Liver (tissue), 9 donors: ENCODE results near the gene GBGT1. TPM values are rescaled to one million over a fixed set of nuclear protein-coding genes. Genes with fewer than 3 reads are reported as not detected.

ENCODE experiments used
- DNase-seq: peaks from one replicate; pipeline ENCODE4 v3.0.0-alpha.2; 2017; ENCODE audit warnings: low spot score
- H3K27ac ChIP-seq, 2 donors: one replicate each; pipeline ENCODE4 v1.7.0; 2013; ENCODE audit warnings: inconsistent platforms in 2 of 2, low read length in 2 of 2, control low read depth in 1 of 2, low read depth in 1 of 2, mild to moderate bottlenecking in 1 of 2
- H3K27me3 ChIP-seq, 4 donors: one replicate each; pipeline versions ENCODE4 v1.6.1 to v1.7.0; 2013; ENCODE audit warnings: low read length in 3 of 4, inconsistent platforms in 1 of 4, mild to moderate bottlenecking in 1 of 4, moderate library complexity in 1 of 4; ENCODE audit not compliant: control insufficient read depth in 4 of 4, insufficient read depth in 4 of 4
- H3K36me3 ChIP-seq, 4 donors: one replicate each; pipeline versions ENCODE4 v1.6.1 to v1.7.0; 2013; ENCODE audit warnings: low read length in 3 of 4, mild to moderate bottlenecking in 3 of 4, low read depth in 1 of 4, moderate library complexity in 1 of 4; ENCODE audit not compliant: control insufficient read depth in 4 of 4, insufficient read depth in 3 of 4
- H3K4me1 ChIP-seq, 4 donors: one replicate each; pipeline versions ENCODE4 v1.6.1 to v1.7.0; 2013; ENCODE audit warnings: low read length in 3 of 4, mild to moderate bottlenecking in 3 of 4, moderate library complexity in 1 of 4; ENCODE audit not compliant: control insufficient read depth in 4 of 4, insufficient read depth in 4 of 4
- H3K4me3 ChIP-seq, 3 donors: one replicate each; pipeline versions ENCODE4 v1.6.1 to v1.7.0; 2013; ENCODE audit warnings: low read length in 3 of 3, control low read depth in 1 of 3, low read depth in 1 of 3, mild to moderate bottlenecking in 1 of 3
- H3K9ac ChIP-seq, 2 donors: one replicate each; pipeline ENCODE4 v1.7.0; 2013; ENCODE audit warnings: low read length in 2 of 2, mild to moderate bottlenecking in 2 of 2, moderate library complexity in 2 of 2, control low read depth in 1 of 2, low read depth in 1 of 2
- H3K9me3 ChIP-seq, 4 donors: one replicate each; pipeline versions ENCODE4 v1.6.1 to v1.7.0; 2013; ENCODE audit warnings: low read length in 3 of 4; ENCODE audit not compliant: control insufficient read depth in 4 of 4
- CTCF ChIP-seq: fragments of 150-350 bp; IDR thresholded peaks from 2 replicates; pipeline ENCODE4 v1.5.1; 2017; ENCODE audit warnings: improper control_type of control experiment, low read depth, low read length; ENCODE audit not compliant: missing input control
- EGR1 ChIP-seq, 2 donors: IDR thresholded peaks; 2 replicates each; pipeline ENCODE4 v1.6.1; 2016 to 2018; ENCODE audit warnings: antibody characterized with exemption in 2 of 2, low read depth in 2 of 2
- FOXA1 ChIP-seq: IDR thresholded peaks from 2 replicates; pipeline ENCODE4 v1.6.1; 2016; ENCODE audit warnings: antibody characterized with exemption
- FOXA2 ChIP-seq: IDR thresholded peaks from 2 replicates; pipeline ENCODE4 v1.6.1; 2016; ENCODE audit warnings: antibody characterized with exemption
- GABPA ChIP-seq, 2 donors: IDR thresholded peaks in 1 of 2; conservative IDR thresholded peaks in 1 of 2; 2 replicates each; pipeline ENCODE4 v1.6.1; 2016; ENCODE audit warnings: antibody characterized with exemption in 2 of 2, mild to moderate bottlenecking in 1 of 2, moderate library complexity in 1 of 2
- HNF4A ChIP-seq, 2 donors: conservative IDR thresholded peaks; 2 replicates each; pipeline ENCODE4 v1.6.1; 2016; ENCODE audit warnings: antibody characterized with exemption in 2 of 2, mild to moderate bottlenecking in 2 of 2
- HNF4G ChIP-seq: IDR thresholded peaks from 2 replicates; pipeline ENCODE4 v1.6.1; 2016; ENCODE audit warnings: antibody characterized with exemption
- JUND ChIP-seq, 2 donors: IDR thresholded peaks; 2 replicates each; pipeline ENCODE4 v1.6.1; 2016; ENCODE audit warnings: antibody characterized with exemption in 2 of 2
- MAX ChIP-seq: IDR thresholded peaks from 2 replicates; pipeline ENCODE4 v1.6.1; 2016; ENCODE audit warnings: antibody characterized with exemption
- NR2F2 ChIP-seq: IDR thresholded peaks from 2 replicates; pipeline ENCODE4 v1.6.1; 2016; ENCODE audit warnings: antibody characterized with exemption
- RAD21 ChIP-seq, 2 donors: IDR thresholded peaks; 2 replicates each; pipeline ENCODE4 v1.6.1; 2016; ENCODE audit warnings: antibody characterized with exemption in 2 of 2, mild to moderate bottlenecking in 2 of 2
- REST ChIP-seq: IDR thresholded peaks from 2 replicates; pipeline ENCODE4 v1.6.1; 2016; ENCODE audit warnings: antibody characterized with exemption, mild to moderate bottlenecking
- RXRA ChIP-seq, 2 donors: IDR thresholded peaks; 2 replicates each; pipeline ENCODE4 v1.6.1; 2017 to 2018; ENCODE audit warnings: antibody characterized with exemption in 2 of 2, mild to moderate bottlenecking in 1 of 2
- SP1 ChIP-seq: IDR thresholded peaks from 2 replicates; pipeline ENCODE4 v1.6.1; 2018; ENCODE audit warnings: antibody characterized with exemption, mild to moderate bottlenecking
- TAF1 ChIP-seq: conservative IDR thresholded peaks from 2 replicates; pipeline ENCODE4 v1.6.1; 2016; ENCODE audit warnings: antibody characterized with exemption, mild to moderate bottlenecking
- YY1 ChIP-seq: IDR thresholded peaks from 2 replicates; pipeline ENCODE4 v1.6.1; 2016; ENCODE audit warnings: antibody characterized with exemption, mild to moderate bottlenecking
- WGBS: extraction: QIAGEN DNeasy Blood & Tissue Kit; methylation state at CpG from one replicate; pipeline ENCODE4 v1.1.7; 2013; 5-methylcytosine and 5-hydroxymethylcytosine counted together
- polyA plus RNA-seq, 2 donors: library from polyadenylated mRNA; stranded (reverse) in 1 of 2; unstranded in 1 of 2; fragments of 200-250 nt in 1 of 2; fragments of >200 nt in 1 of 2; fragmentation: Nextera tagmentation in 1 of 2; extraction: Ambion mirVana in 1 of 2; gene quantifications; one replicate each; pipeline versions ENCODE4 v1.2.1 to v1.2.3, GENCODE V29; 2013 to 2015
- total RNA-seq, 2 donors: library from RNA; depleted of rRNA; stranded (reverse); fragments of >200 nt; gene quantifications; one replicate each; pipeline ENCODE4 v1.2.3, GENCODE V29; 2014
- TF ChIP-seq, protein P1 (sequence below): IDR thresholded peaks from 2 replicates; pipeline ENCODE4 v1.6.1; 2016; ENCODE audit warnings: antibody characterized with exemption
- TF ChIP-seq, protein P2 (sequence below): IDR thresholded peaks from 2 replicates; pipeline ENCODE4 v1.6.1; 2016; ENCODE audit warnings: antibody characterized with exemption
- donor health status: healthy.
- donor health status: healthy.
- donor health status: healthy.
- donor health status: healthy.
- donor health status: healthy.

Gene GBGT1
- total and polyA plus RNA-seq, 4 donors, result 0.33 to 25.7 (median 2.3) TPM

- no peak overlapping the region for H3K27ac ChIP-seq
- no peaks in the 10 kb centered on the region for H3K36me3 ChIP-seq
- no peak overlapping the region for H3K4me3 ChIP-seq
- no peaks in the 10 kb centered on the region for H3K27me3 ChIP-seq
- TF ChIP-seq SP1 (no peak), EGR1 (IDR thresholded peaks at IDR 0.05; ENCODE audit: low read depth in 2 of 2) (no peak), NR2F2 (no peak), CTCF (no peak), FOXA1 (no peak), RXRA (IDR thresholded peaks at IDR 0.05) (no peak), JUND (IDR thresholded peaks at IDR 0.05) (no peak), RAD21 (IDR thresholded peaks at IDR 0.05) (no peak), HNF4G (no peak), MAX (no peak), REST (no peak), HNF4A (conservative IDR thresholded peaks at IDR 0.05) (no peak), GABPA (IDR thresholded peaks at IDR 0.05 in 1 of 2, conservative IDR thresholded peaks at IDR 0.05 in 1 of 2) (no peak), YY1 (no peak), FOXA2 (no peak), TAF1 (no peak)
- TF ChIP-seq, protein P1, sequence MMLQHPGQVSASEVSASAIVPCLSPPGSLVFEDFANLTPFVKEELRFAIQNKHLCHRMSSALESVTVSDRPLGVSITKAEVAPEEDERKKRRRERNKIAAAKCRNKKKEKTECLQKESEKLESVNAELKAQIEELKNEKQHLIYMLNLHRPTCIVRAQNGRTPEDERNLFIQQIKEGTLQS, result no peak
- TF ChIP-seq, protein P2, sequence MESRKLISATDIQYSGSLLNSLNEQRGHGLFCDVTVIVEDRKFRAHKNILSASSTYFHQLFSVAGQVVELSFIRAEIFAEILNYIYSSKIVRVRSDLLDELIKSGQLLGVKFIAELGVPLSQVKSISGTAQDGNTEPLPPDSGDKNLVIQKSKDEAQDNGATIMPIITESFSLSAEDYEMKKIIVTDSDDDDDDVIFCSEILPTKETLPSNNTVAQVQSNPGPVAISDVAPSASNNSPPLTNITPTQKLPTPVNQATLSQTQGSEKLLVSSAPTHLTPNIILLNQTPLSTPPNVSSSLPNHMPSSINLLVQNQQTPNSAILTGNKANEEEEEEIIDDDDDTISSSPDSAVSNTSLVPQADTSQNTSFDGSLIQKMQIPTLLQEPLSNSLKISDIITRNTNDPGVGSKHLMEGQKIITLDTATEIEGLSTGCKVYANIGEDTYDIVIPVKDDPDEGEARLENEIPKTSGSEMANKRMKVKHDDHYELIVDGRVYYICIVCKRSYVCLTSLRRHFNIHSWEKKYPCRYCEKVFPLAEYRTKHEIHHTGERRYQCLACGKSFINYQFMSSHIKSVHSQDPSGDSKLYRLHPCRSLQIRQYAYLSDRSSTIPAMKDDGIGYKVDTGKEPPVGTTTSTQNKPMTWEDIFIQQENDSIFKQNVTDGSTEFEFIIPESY, result no peak
- no peaks in the 10 kb centered on the region for H3K4me1 ChIP-seq
- H3K9ac ChIP-seq, result no peak overlapping the region
- H3K9me3 ChIP-seq, result no peaks in the 10 kb centered on the region
- DNase-seq, result no peak
- 94% methylated on average over 13 of the region's 13 CpGs for WGBS
Measured at GRCh38 chr9:133169102-133169501, 5.4 kb upstream of the GBGT1 start.
